H9 (cell line): ENCODE measurements around the gene KLF11. TPM values are rescaled to one million over a fixed set of nuclear protein-coding genes. Genes with fewer than 3 reads are reported as not detected.

Experiments used
- DNase-seq: peaks from one replicate; pipeline ENCODE4 v3.0.0-alpha.2; 2017
- H2AFZ ChIP-seq: one replicate; pipeline ENCODE4 v1.6.1; 2013; ENCODE audit warnings: mild to moderate bottlenecking, low read length, control low read depth, moderate library complexity
- H2AK5ac ChIP-seq: 2 replicates; pipeline ENCODE4 v1.6.1; 2013; ENCODE audit warnings: low read length, control low read depth, mixed read lengths; ENCODE audit not compliant: insufficient read length
- H2BK120ac ChIP-seq: one replicate; pipeline ENCODE4 v1.6.1; 2013; ENCODE audit warnings: low read depth, mild to moderate bottlenecking, low read length, control low read depth, inconsistent platforms; ENCODE audit not compliant: poor library complexity, severe bottlenecking
- H2BK12ac ChIP-seq: 2 replicates; pipeline ENCODE4 v1.6.1; 2013; ENCODE audit warnings: low read length, control low read depth, mixed read lengths, low read depth; ENCODE audit not compliant: insufficient read length
- H2BK15ac ChIP-seq: 2 replicates; pipeline ENCODE4 v1.6.1; 2013; ENCODE audit warnings: low read depth, low read length, control low read depth
- H2BK20ac ChIP-seq: one replicate; pipeline ENCODE4 v1.6.1; 2013; ENCODE audit warnings: low read depth, mild to moderate bottlenecking, low read length, control low read depth, inconsistent platforms; ENCODE audit not compliant: poor library complexity, severe bottlenecking
- H2BK5ac ChIP-seq: 2 replicates; pipeline ENCODE4 v1.6.1; 2013; ENCODE audit warnings: low read length, control low read depth, mixed read lengths; ENCODE audit not compliant: insufficient read length
- H3K14ac ChIP-seq: 2 replicates; pipeline ENCODE4 v1.6.1; 2013; ENCODE audit warnings: low read length, control low read depth; ENCODE audit not compliant: insufficient read depth
- H3K18ac ChIP-seq: 2 replicates; pipeline ENCODE4 v1.6.1; 2013; ENCODE audit warnings: low read depth, mild to moderate bottlenecking, mixed read lengths, low read length, control low read depth; ENCODE audit not compliant: insufficient read length
- H3K23ac ChIP-seq: 2 replicates; pipeline ENCODE4 v1.6.1; 2013; ENCODE audit warnings: low read length, control low read depth, mixed read lengths, low read depth; ENCODE audit not compliant: insufficient read length
- H3K23me2 ChIP-seq: 2 replicates; pipeline ENCODE4 v1.6.1; 2013; ENCODE audit warnings: low read depth, mild to moderate bottlenecking, mixed read lengths, low read length, control low read depth; ENCODE audit not compliant: insufficient read length, poor library complexity, severe bottlenecking
- H3K27ac ChIP-seq: 2 replicates; pipeline ENCODE4 v1.5.1; 2013; ENCODE audit warnings: low read length, control low read depth, mixed read lengths, low read depth; ENCODE audit not compliant: insufficient read length
- H3K27me3 ChIP-seq: 2 replicates; pipeline ENCODE4 v1.6.1; 2013; ENCODE audit warnings: low read length, control low read depth, inconsistent platforms; ENCODE audit not compliant: insufficient read depth
- H3K4ac ChIP-seq: 2 replicates; pipeline ENCODE4 v1.6.1; 2013; ENCODE audit warnings: low read depth, mild to moderate bottlenecking, control low read depth, inconsistent platforms, low read length, moderate library complexity
- H3K4me1 ChIP-seq: 2 replicates; pipeline ENCODE4 v1.6.1; 2013; ENCODE audit warnings: low read length, control low read depth, inconsistent platforms; ENCODE audit not compliant: insufficient read depth
- H3K4me2 ChIP-seq: 2 replicates; pipeline ENCODE4 v1.6.1; 2013; ENCODE audit warnings: low read length, control low read depth, mixed read lengths; ENCODE audit not compliant: insufficient read length, insufficient read depth
- H3K56ac ChIP-seq: 2 replicates; pipeline ENCODE4 v1.6.1; 2013; ENCODE audit warnings: low read depth, mild to moderate bottlenecking, mixed read lengths, low read length, control low read depth; ENCODE audit not compliant: insufficient read length
- H3K79me1 ChIP-seq: 2 replicates; pipeline ENCODE4 v1.6.1; 2013; ENCODE audit warnings: low read depth, mild to moderate bottlenecking, moderate library complexity, low read length, control low read depth, inconsistent platforms; ENCODE audit not compliant: insufficient read depth, poor library complexity, severe bottlenecking
- H3K79me2 ChIP-seq: 2 replicates; pipeline ENCODE4 v1.6.1; 2013; ENCODE audit warnings: low read length, control low read depth, inconsistent platforms; ENCODE audit not compliant: insufficient read depth
- H3K9ac ChIP-seq: 2 replicates; pipeline ENCODE4 v1.6.1; 2013; ENCODE audit warnings: low read length, control low read depth, mixed read lengths; ENCODE audit not compliant: insufficient read length; ENCODE audit errors: extremely low read depth
- H3K9me3 ChIP-seq: one replicate; pipeline ENCODE4 v1.6.1; 2013; ENCODE audit warnings: low read depth, low read length, inconsistent platforms; ENCODE audit not compliant: control insufficient read depth
- H3T11ph ChIP-seq: one replicate; pipeline ENCODE4 v1.6.1; 2013; ENCODE audit warnings: mild to moderate bottlenecking, low read length, control low read depth, inconsistent platforms
- H4K20me1 ChIP-seq: one replicate; pipeline ENCODE4 v1.6.1; 2013; ENCODE audit not compliant: control insufficient read depth, insufficient read length, insufficient read depth
- H4K5ac ChIP-seq: 2 replicates; pipeline ENCODE4 v1.6.1; 2013; ENCODE audit warnings: low read depth, mild to moderate bottlenecking, mixed read lengths, low read length, control low read depth; ENCODE audit not compliant: insufficient read length
- H4K8ac ChIP-seq: replicated peaks from 2 replicates; pipeline ENCODE4 v1.6.1; 2013; ENCODE audit warnings: low read length, control low read depth, mixed read lengths, low read depth; ENCODE audit not compliant: insufficient read length
- H4K91ac ChIP-seq: 2 replicates; pipeline ENCODE4 v1.6.1; 2013; ENCODE audit warnings: low read depth, mild to moderate bottlenecking, moderate library complexity, mixed read lengths, low read length, control low read depth; ENCODE audit not compliant: insufficient read length
- H3K27ac Mint-ChIP-seq, 3 experiments: 2 replicates in 2 of 3; 3 replicates in 1 of 3; pipeline ENCODE4 v1.8.0; 2020 to 2021; ENCODE audit warnings: mixed read lengths in 3 of 3, mild to moderate bottlenecking in 1 of 3, moderate library complexity in 1 of 3
- H3K27me3 Mint-ChIP-seq: 2 replicates; pipeline ENCODE4 v1.8.0; 2021; ENCODE audit warnings: low read depth, mild to moderate bottlenecking, moderate library complexity, mixed read lengths
- H3K36me3 Mint-ChIP-seq, 3 experiments: 2 replicates in 2 of 3; 3 replicates in 1 of 3; pipeline ENCODE4 v1.8.0; 2020 to 2021; ENCODE audit warnings: low read depth in 3 of 3, mixed read lengths in 3 of 3; ENCODE audit not compliant: insufficient read depth in 1 of 3
- H3K4me1 Mint-ChIP-seq, 2 experiments: 2 replicates each; pipeline ENCODE4 v1.8.0; 2020; ENCODE audit warnings: mixed read lengths in 2 of 2
- H3K4me3 Mint-ChIP-seq, 2 experiments: 2 replicates in 1 of 2; 3 replicates in 1 of 2; pipeline ENCODE4 v1.8.0; 2020 to 2021; ENCODE audit warnings: mild to moderate bottlenecking in 2 of 2, mixed read lengths in 2 of 2, moderate library complexity in 1 of 2
- H3K9me3 Mint-ChIP-seq, 2 experiments: 2 replicates in 1 of 2; 3 replicates in 1 of 2; pipeline ENCODE4 v1.8.0; 2020; ENCODE audit warnings: mild to moderate bottlenecking in 2 of 2, mixed read lengths in 2 of 2, moderate library complexity in 1 of 2
- CTCF ChIP-seq: fragments of 200-600 bp; sonication (generic); conservative IDR thresholded peaks from 3 replicates; pipeline ENCODE4 v1.8.0; 2021; ENCODE audit warnings: antibody characterized with exemption, mild to moderate bottlenecking
- WGBS: extraction: QIAGEN DNeasy Blood & Tissue Kit; methylation state at CpG from one replicate; pipeline ENCODE4 v1.1.7; 2013; ENCODE audit warnings: missing lambda C conversion rate, low lambda C conversion rate, mixed read lengths; ENCODE audit not compliant: insufficient read length; ENCODE audit errors: extremely low coverage; 5-methylcytosine and 5-hydroxymethylcytosine counted together
- total RNA-seq: library from RNA; stranded (reverse); gene quantifications from 2 replicates; pipeline ENCODE4 v1.2.1, GENCODE V29; 2021

KLF11 gene
- total RNA-seq, 1 experiment from 2014 or later, result 15.5 TPM

- no peak overlapping the region for H3K14ac ChIP-seq
- peaks cover 0 to 4% of the 10 kb centered on the region in 2 experiments; a peak in 1 of 4 replicates for H3K4me1 Mint-ChIP-seq
- H4K8ac ChIP-seq, result no peak overlapping the region
- no peaks in the 10 kb centered on the region for H3K9me3 Mint-ChIP-seq
- H3K4me1 ChIP-seq, result no peaks in the 10 kb centered on the region
- no peak overlapping the region for H3K4me2 ChIP-seq
- H2BK15ac ChIP-seq, result no peak overlapping the region
- no peaks in the 10 kb centered on the region for H3K23me2 ChIP-seq
- no peak overlapping the region for H3K56ac ChIP-seq
- TF ChIP-seq CTCF, result no peak
- H3K79me1 ChIP-seq, result no peaks in the 10 kb centered on the region
- no peak overlapping the region for H3K4ac ChIP-seq
- no peak overlapping the region for H4K5ac ChIP-seq
- no peaks in the 10 kb centered on the region for H3K79me2 ChIP-seq
- no peak overlapping the region for H2AFZ ChIP-seq
- H2BK120ac ChIP-seq, result no peak overlapping the region
- H2AK5ac ChIP-seq, result no peak overlapping the region
- no peak overlapping the region for H3K9ac ChIP-seq
- H3K36me3 Mint-ChIP-seq, result no peaks in the 10 kb centered on the region
- no peak overlapping the region for H3K27ac ChIP-seq
- no peaks in the 10 kb centered on the region for H3K9me3 ChIP-seq
- no peak overlapping the region for H2BK20ac ChIP-seq
- no CpG with 5 or more reads among the region's 9 CpGs for WGBS
- H3K27ac Mint-ChIP-seq, result no peak overlapping the region
- H3K23ac ChIP-seq, result no peak overlapping the region
- H3K4me3 Mint-ChIP-seq, result no peak overlapping the region
- H4K20me1 ChIP-seq, result no peaks in the 10 kb centered on the region
- no peak for DNase-seq
- H3K27me3 Mint-ChIP-seq, result no peaks in the 10 kb centered on the region; the same call in 1 of the 2 replicates
- no peak overlapping the region for H3T11ph ChIP-seq
- no peaks in the 10 kb centered on the region for H3K27me3 ChIP-seq
- H3K18ac ChIP-seq, result no peak overlapping the region
- no peak overlapping the region for H4K91ac ChIP-seq
- no peak overlapping the region for H2BK12ac ChIP-seq
- no peak overlapping the region for H2BK5ac ChIP-seq
Measured at GRCh38 chr2:10008809-10009176, 34.6 kb upstream of the KLF11 start.
